ENCODE data around the gene MAPK1. TPM values are rescaled to one million over a fixed set of nuclear protein-coding genes. Genes with fewer than 3 reads are reported as not detected.

The MAPK1 gene
- total and polyA plus RNA-seq, 9 of the 15 experiments (the other 6 are each of a cell fraction or from before 2014, with no cell fraction given), result 46.3 to 575 (median 283) TPM

DNA sequence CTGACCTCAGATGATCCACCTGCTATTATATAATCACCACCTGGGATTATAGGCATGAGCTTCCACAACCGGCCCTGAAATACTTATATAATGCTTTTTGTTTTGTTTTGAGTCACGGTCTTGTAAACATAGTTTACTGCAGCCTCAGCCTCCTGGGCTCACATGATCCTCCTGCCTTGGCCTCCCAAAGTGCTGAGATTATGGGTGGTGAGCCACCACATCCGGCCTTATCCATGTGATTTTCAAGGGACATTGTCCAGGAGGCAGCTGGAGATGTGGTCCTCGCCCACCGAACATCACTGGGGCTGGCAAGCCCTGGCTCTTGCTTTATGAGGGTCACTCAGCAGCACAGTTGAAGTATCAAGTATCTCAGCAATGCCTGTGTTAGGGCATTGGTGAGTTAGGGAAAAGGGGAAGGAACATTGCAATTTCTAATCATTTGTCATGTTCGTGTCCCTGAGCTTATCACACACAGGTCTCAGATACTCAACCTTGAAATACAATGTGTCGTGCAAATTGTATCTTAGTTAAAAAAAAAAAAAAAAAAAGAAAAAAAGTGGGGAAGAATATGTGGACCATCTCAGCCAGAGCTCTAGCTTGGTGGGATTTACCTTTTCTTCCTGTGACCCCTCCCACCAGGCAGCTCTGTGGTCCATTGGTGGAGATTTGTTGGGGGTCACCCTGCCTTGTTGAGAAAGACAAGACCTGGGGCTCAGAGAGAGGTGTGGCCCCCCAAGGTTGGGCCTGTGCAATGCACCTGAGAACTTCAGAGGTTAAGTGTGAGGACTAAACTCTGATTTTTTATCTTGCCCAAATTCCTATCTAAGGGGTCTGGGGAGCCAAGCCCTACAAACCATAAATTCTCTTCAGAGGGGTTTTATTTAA lies 40.4 kb upstream of the MAPK1 start:
- FAIRE-seq, result no peak
- Histone ChIP-seq H3K27ac (ENCODE audit: extremely low read depth, low read depth, low read length) (no peak overlapping the region), H3K36me3 (ENCODE audit: control insufficient read depth, insufficient read depth, low read length) (no peaks in the 10 kb centered on the region), H3K79me2 (ENCODE audit: control insufficient read depth, insufficient read depth, low read length) (no peaks in the 10 kb centered on the region), H3K9me3 (replicated peaks; ENCODE audit: control insufficient read depth, insufficient read depth, low read depth, low read length) (no peaks in the 10 kb centered on the region), H2AFZ (ENCODE audit: low read depth, low read length) (no peak overlapping the region), H3K27me3 (ENCODE audit: control insufficient read depth in 2 of 2, insufficient read depth in 2 of 2, low read length in 2 of 2) (peaks cover 7 to 14% of the 10 kb centered on the region in 2 experiments; a peak in 4 of 5 replicates), H3K4me3 (no peak overlapping the region), H3K9me1 (ENCODE audit: control insufficient read depth, insufficient read depth, low read length) (no peaks in the 10 kb centered on the region), H4K20me1 (replicated peaks; ENCODE audit: control insufficient read depth, insufficient read depth, low read length) (peaks cover 7% of the 10 kb centered on the region; the same call in 1 of the 2 replicates), H3K4me1 (replicated peaks in 1 of 2; ENCODE audit: control insufficient read depth in 2 of 2, insufficient read depth in 2 of 2, low read length in 2 of 2) (peaks cover 0 to 16% of the 10 kb centered on the region in 2 experiments; a peak in 4 of 5 replicates), H3K4me2 (ENCODE audit: insufficient read depth, low read length) (no peak overlapping the region), H3K9ac (ENCODE audit: insufficient read depth in 1 of 2, low read depth in 2 of 2, low read length in 2 of 2) (no peak overlapping the region)
- intact Hi-C loops (cut with micrococcal nuclease), result no loop called here
- CTCF ChIA-PET (ENCODE audit: low intra/inter-chr PET ratio), result interaction anchor here (0.7 to 1.4 kb wide), 3 partner anchors 195 to 1347 kb away, joined by 3 to 25 read pairs (median 6); no protein-coding TSS in a partner anchor
- 24% methylated on average over 7 of the region's 7 CpGs for WGBS (ENCODE audit: insufficient coverage, low coverage, missing lambda C conversion rate)
- no TSS peak for BruUV-seq (replicated peaks)
- DNase-seq (ENCODE audit: extremely low read depth in 1 of 4, low spot score in 3 of 4), result peak in 2 of 4 experiments; percentile 49 to 57
- POLR2A ChIA-PET, result interaction anchor here (0.6 to 49.7 kb wide), 11 partner anchors 11 to 460 kb away, joined by 3 to 1041 read pairs (median 4); partner anchors contain the start of genes MAPK1 and PPM1F
- in situ Hi-C loops (cut with MboI), result no loop called here
- ATAC-seq, result no peak
- TF ChIP-seq PHB2 (IDR thresholded peaks at IDR 0.05; ENCODE audit: low read depth) (no peak), ZBTB1 (CRISPR knock-in tag; IDR thresholded peaks at IDR 0.05; ENCODE audit: borderline replicate concordance, low read depth) (0 out of 2 replicates have a peak, but pooled peaks have one; percentile 19), KLF1 (tag; IDR thresholded peaks at IDR 0.05) (no peak), MYC (IDR thresholded peaks at IDR 0.05; ENCODE audit: low read depth, low read length) (no peak), MYC (CRISPR knock-in tag; IDR thresholded peaks at IDR 0.05; ENCODE audit: borderline replicate concordance, low read depth) (peak; percentile 49; the same call in 1 of the 2 replicates), GTF2A2 (tag; IDR thresholded peaks at IDR 0.05) (no peak), ZNF253 (CRISPR knock-in tag; conservative IDR thresholded peaks at IDR 0.05) (peak; percentile 62; the same call in 1 of the 2 replicates), RBFOX2 (IDR thresholded peaks at IDR 0.05; ENCODE audit: low read depth, low read length) (no peak), RFX5 (IDR thresholded peaks at IDR 0.05; ENCODE audit: low read depth, low read length) (peak; percentile 48; the same call in 1 of the 2 replicates), GTF2F1 (IDR thresholded peaks at IDR 0.05; ENCODE audit: low read depth, low read length) (no peak), HSF4 (CRISPR knock-in tag; IDR thresholded peaks at IDR 0.05; ENCODE audit: borderline replicate concordance) (0 out of 2 replicates have a peak, but pooled peaks have one; percentile 5)
- TF ChIP-seq, protein P1, sequence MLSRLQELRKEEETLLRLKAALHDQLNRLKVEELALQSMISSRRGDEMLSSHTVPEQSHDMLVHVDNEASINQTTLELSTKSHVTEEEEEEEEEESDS (CRISPR knock-in tag; IDR thresholded peaks at IDR 0.05), result no peak
- TF ChIP-seq, protein P2, sequence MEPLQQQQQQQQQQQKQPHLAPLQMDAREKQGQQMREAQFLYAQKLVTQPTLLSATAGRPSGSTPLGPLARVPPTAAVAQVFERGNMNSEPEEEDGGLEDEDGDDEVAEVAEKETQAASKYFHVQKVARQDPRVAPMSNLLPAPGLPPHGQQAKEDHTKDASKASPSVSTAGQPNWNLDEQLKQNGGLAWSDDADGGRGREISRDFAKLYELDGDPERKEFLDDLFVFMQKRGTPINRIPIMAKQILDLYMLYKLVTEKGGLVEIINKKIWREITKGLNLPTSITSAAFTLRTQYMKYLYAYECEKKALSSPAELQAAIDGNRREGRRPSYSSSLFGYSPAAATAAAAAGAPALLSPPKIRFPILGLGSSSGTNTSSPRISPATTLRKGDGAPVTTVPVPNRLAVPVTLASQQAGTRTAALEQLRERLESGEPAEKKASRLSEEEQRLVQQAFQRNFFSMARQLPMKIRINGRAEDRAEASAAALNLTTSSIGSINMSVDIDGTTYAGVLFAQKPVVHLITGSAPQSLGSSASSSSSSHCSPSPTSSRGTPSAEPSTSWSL (CRISPR knock-in tag; IDR thresholded peaks at IDR 0.05; ENCODE audit: borderline replicate concordance), result no peak
- TF ChIP-seq, protein P3, sequence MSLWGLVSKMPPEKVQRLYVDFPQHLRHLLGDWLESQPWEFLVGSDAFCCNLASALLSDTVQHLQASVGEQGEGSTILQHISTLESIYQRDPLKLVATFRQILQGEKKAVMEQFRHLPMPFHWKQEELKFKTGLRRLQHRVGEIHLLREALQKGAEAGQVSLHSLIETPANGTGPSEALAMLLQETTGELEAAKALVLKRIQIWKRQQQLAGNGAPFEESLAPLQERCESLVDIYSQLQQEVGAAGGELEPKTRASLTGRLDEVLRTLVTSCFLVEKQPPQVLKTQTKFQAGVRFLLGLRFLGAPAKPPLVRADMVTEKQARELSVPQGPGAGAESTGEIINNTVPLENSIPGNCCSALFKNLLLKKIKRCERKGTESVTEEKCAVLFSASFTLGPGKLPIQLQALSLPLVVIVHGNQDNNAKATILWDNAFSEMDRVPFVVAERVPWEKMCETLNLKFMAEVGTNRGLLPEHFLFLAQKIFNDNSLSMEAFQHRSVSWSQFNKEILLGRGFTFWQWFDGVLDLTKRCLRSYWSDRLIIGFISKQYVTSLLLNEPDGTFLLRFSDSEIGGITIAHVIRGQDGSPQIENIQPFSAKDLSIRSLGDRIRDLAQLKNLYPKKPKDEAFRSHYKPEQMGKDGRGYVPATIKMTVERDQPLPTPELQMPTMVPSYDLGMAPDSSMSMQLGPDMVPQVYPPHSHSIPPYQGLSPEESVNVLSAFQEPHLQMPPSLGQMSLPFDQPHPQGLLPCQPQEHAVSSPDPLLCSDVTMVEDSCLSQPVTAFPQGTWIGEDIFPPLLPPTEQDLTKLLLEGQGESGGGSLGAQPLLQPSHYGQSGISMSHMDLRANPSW (CRISPR knock-in tag; IDR thresholded peaks at IDR 0.05), result peak; percentile 83; the same call in 1 of the 2 replicates
- TF ChIP-seq, protein P4, sequence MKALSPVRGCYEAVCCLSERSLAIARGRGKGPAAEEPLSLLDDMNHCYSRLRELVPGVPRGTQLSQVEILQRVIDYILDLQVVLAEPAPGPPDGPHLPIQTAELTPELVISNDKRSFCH (CRISPR knock-in tag; IDR thresholded peaks at IDR 0.05), result no peak
- TF ChIP-seq, protein P4 (tag; IDR thresholded peaks at IDR 0.05), result peak; percentile 49; the same call in 1 of the 2 replicates
